Testis (tissue), 3 donors: ENCODE results near the gene METRNL. TPM values are rescaled to one million over a fixed set of nuclear protein-coding genes. Genes with fewer than 3 reads are reported as not detected.
A peak's percentile ranks its signal among the peaks of the same experiment; 100 is the strongest.

Source experiments
- DNase-seq: peaks from one replicate; pipeline ENCODE4 v3.0.0-alpha.2; 2019
- H3K27ac ChIP-seq, 2 donors: fragments of 200-600 bp; sonication (generic); one replicate each; pipeline ENCODE4 v1.5.1; 2019
- H3K27me3 ChIP-seq: fragments of 200-600 bp; sonication (generic); one replicate; pipeline ENCODE4 v1.5.1; 2019
- H3K36me3 ChIP-seq: fragments of 200-600 bp; sonication (generic); one replicate; pipeline ENCODE4 v1.5.1; 2017; ENCODE audit warnings: low read depth; ENCODE audit errors: missing control alignments
- H3K4me1 ChIP-seq: fragments of 200-600 bp; sonication (generic); one replicate; pipeline ENCODE4 v1.5.1; 2019
- H3K4me3 ChIP-seq, 2 donors: fragments of 200-600 bp; sonication (generic); one replicate each; pipeline ENCODE4 v1.5.1; 2017 to 2019
- H3K9me3 ChIP-seq: fragments of 200-600 bp; sonication (generic); one replicate; pipeline ENCODE4 v1.5.1; 2017
- POLR2A ChIP-seq: fragments of 450-650 bp; IDR thresholded peaks from one replicate; pipeline ENCODE4 v1.6.1; 2017; ENCODE audit warnings: antibody characterized with exemption, mild to moderate bottlenecking, moderate library complexity
- WGBS, 2 donors: methylation state at CpG; one replicate each; pipeline ENCODE4 v1.1.5; 2018; 5-methylcytosine and 5-hydroxymethylcytosine counted together
- intact Hi-C: fragments of 100-400 bp; cut with DNase I; formaldehyde crosslinking; loops from one replicate; pipeline ENCODE4 v1.15.1; 2023; ENCODE audit warnings: low total_unique reads
- polyA plus RNA-seq: library from polyadenylated mRNA; stranded (reverse); fragments of 350-450 nt; fragmentation: Illumina TruSeq; extraction: RNeasy Lipid Tissue Mini Kit (QIAGEN cat#74804); gene quantifications from one replicate; pipeline ENCODE4 v1.2.3, GENCODE V29; 2014; ENCODE audit warnings: low read depth, low replicate concordance; ENCODE audit not compliant: insufficient read depth
- total RNA-seq, 2 donors: library from RNA; depleted of rRNA; stranded (reverse); fragments of >200 nt; gene quantifications; one replicate each; pipeline ENCODE4 v1.2.3, GENCODE V29; 2016
- TF ChIP-seq, protein P1 (sequence below), 3 experiments: fragments of 450-650 bp in 2 of 3; fragments of 200-600 bp in 1 of 3; sonication (generic) in 1 of 3; IDR thresholded peaks; one replicate each; pipeline ENCODE4 v1.5.1; 2016 to 2019; ENCODE audit warnings: antibody characterized with exemption in 3 of 3, mild to moderate bottlenecking in 2 of 3, moderate library complexity in 1 of 3

Gene METRNL
- total and polyA plus RNA-seq, 3 donors from 2014 or later: 54.6 to 86.1 (median 56.1) TPM

DNA sequence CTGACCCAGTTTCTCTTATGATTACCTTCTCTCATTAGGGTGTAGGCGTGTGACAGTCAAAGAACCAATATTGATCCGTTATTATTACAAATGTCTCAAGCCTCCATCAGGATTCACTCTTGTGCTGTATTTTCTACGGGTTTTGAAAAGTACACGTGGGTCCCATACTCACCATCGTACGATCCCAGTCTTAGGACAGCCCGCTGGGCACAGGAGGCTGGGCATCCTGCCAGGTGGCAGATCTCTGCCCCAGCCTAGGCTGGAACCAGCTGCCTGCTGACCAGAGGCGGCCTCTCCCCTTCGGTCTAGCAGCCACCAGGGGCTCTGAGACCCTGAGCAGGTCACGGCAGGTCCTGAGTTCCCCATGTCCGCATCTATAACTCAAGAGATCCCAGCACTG lies 2.0 kb upstream of the METRNL start:
- peak; percentile 54 for DNase-seq
- Histone ChIP-seq H3K27ac (no peak overlapping the region), H3K27me3 (no peaks in the 10 kb centered on the region), H3K4me1 (peaks cover 26% of the 10 kb centered on the region), H3K4me3 (no peak overlapping the region), H3K9me3 (no peaks in the 10 kb centered on the region), H3K36me3 (no peaks in the 10 kb centered on the region)
- TF ChIP-seq POLR2A: no peak
- TF ChIP-seq, protein P1, sequence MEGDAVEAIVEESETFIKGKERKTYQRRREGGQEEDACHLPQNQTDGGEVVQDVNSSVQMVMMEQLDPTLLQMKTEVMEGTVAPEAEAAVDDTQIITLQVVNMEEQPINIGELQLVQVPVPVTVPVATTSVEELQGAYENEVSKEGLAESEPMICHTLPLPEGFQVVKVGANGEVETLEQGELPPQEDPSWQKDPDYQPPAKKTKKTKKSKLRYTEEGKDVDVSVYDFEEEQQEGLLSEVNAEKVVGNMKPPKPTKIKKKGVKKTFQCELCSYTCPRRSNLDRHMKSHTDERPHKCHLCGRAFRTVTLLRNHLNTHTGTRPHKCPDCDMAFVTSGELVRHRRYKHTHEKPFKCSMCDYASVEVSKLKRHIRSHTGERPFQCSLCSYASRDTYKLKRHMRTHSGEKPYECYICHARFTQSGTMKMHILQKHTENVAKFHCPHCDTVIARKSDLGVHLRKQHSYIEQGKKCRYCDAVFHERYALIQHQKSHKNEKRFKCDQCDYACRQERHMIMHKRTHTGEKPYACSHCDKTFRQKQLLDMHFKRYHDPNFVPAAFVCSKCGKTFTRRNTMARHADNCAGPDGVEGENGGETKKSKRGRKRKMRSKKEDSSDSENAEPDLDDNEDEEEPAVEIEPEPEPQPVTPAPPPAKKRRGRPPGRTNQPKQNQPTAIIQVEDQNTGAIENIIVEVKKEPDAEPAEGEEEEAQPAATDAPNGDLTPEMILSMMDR (IDR thresholded peaks at IDR 0.05): no peak
- 46 to 53% methylated on average over 11 of the region's 11 CpGs for WGBS, 2 donors
- intact Hi-C loops: no loop called here

DNA sequence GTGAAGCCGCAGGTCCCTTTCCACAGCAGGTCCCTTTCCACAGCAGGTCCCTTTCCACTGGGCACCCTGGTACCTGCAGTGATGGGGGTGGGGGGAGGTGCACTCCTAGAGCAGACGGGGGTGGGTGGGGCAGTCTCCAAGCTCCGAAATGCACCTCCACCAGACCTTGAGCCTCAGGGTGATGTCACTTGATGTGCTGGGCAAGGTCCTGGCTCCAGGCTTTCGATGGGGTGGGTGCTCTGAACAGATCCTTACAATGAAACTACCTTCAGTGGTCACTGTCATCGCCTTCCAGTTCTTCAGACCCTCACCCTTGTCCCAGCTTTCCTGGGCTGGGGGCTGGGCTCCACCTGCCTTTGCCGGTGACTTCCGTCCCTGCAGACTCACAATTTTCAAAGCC lies 1.5 kb upstream of the METRNL start:
- intact Hi-C loops: no loop called here
- Histone ChIP-seq H3K27me3 (no peaks in the 10 kb centered on the region), H3K4me3 (no peak overlapping the region), H3K36me3 (no peaks in the 10 kb centered on the region), H3K9me3 (no peaks in the 10 kb centered on the region), H3K27ac (no peak overlapping the region), H3K4me1 (peaks cover 23% of the 10 kb centered on the region)
- no peak for DNase-seq
- TF ChIP-seq, protein P1 (IDR thresholded peaks at IDR 0.05): no peak
- no peak for TF ChIP-seq POLR2A
- 61 to 63% methylated on average over 4 to 7 of the region's 7 CpGs for WGBS, 2 donors

GRCh38 chr17:83078378-83079351 lies 744 bp upstream of the METRNL start:
- peak overlapping the region in 1 of 2 donors; percentile 41 for H3K27ac ChIP-seq

GRCh38 chr17:83079766-83080578 lies 563 bp downstream of the METRNL start:
- intact Hi-C loops: no loop called here
- Histone ChIP-seq H3K9me3 (no peaks in the 10 kb centered on the region), H3K36me3 (no peaks in the 10 kb centered on the region), H3K4me1 (peaks cover 18% of the 10 kb centered on the region), H3K4me3 (peak overlapping the region; percentile 69 to 70), H3K27me3 (no peaks in the 10 kb centered on the region), H3K27ac (peak overlapping the region in 1 of 2 donors; percentile 86)
- TF ChIP-seq, protein P1 (IDR thresholded peaks at IDR 0.05): no peak
- TF ChIP-seq POLR2A: no peak
- no peak for DNase-seq
- 2% methylated on average over 45 of the region's 127 CpGs; no CpG with 5 or more reads in 1 of the 2 donors for WGBS, 2 donors

More at GRCh38 chr17:83078378-83079351, 744 bp upstream of the METRNL start:
- TF ChIP-seq, protein P1 (IDR thresholded peaks at IDR 0.05): no peak
- no peak for TF ChIP-seq POLR2A
- intact Hi-C loops: no loop called here
- Histone ChIP-seq H3K4me1 (peaks cover 18% of the 10 kb centered on the region), H3K36me3 (no peaks in the 10 kb centered on the region), H3K4me3 (peak overlapping the region; percentile 65 to 68), H3K27me3 (no peaks in the 10 kb centered on the region), H3K9me3 (no peaks in the 10 kb centered on the region)
- no peak for DNase-seq
- 6 to 23% methylated on average over 16 to 82 of the region's 93 CpGs for WGBS, 2 donors
